ENCODE data around the gene WDR90.
A peak's percentile ranks its signal among the peaks of the same experiment; 100 is the strongest.
"Not testable (repeated sequence)": the region's sequence is repeated elsewhere in the genome, so short reads cannot be mapped to it uniquely, and the experiment has no call there.

The WDR90 gene

GRCh38 chr16:677316-678190, 28.4 kb downstream of the WDR90 start:
- no peak for DNase-seq

- DNase-seq: no peak
Observed at GRCh38 chr16:678209-678857, 29.2 kb downstream of the WDR90 start.

GRCh38 chr16:678858-679813, 30.0 kb downstream of the WDR90 start:
- DNase-seq: peak; percentile 69

GRCh38 chr16:679814-680624, 30.9 kb downstream of the WDR90 start, which contains the start of gene STUB1:
STUB1 (plus strand) TSS chr16:680410; CDS start chr16:680526, 116 bp downstream.
- peak; percentile 89 for DNase-seq

DNA sequence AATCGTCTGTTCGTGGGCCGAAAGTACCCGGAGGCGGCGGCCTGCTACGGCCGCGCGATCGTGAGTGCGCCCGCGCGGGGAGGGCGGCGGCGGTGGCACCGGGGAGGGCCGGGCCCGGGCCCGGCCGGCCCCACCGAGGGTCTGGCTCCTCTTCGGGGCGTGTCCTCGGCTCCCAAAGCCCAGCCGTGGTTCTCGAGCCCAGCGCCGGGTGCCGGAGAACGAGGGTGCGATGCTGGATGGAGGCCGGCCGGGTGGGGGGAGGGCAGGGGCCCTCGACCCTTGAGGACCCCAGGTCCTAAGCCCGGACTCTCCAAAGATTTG, 31.4 kb downstream of the WDR90 start:
- no peak for DNase-seq

DNA sequence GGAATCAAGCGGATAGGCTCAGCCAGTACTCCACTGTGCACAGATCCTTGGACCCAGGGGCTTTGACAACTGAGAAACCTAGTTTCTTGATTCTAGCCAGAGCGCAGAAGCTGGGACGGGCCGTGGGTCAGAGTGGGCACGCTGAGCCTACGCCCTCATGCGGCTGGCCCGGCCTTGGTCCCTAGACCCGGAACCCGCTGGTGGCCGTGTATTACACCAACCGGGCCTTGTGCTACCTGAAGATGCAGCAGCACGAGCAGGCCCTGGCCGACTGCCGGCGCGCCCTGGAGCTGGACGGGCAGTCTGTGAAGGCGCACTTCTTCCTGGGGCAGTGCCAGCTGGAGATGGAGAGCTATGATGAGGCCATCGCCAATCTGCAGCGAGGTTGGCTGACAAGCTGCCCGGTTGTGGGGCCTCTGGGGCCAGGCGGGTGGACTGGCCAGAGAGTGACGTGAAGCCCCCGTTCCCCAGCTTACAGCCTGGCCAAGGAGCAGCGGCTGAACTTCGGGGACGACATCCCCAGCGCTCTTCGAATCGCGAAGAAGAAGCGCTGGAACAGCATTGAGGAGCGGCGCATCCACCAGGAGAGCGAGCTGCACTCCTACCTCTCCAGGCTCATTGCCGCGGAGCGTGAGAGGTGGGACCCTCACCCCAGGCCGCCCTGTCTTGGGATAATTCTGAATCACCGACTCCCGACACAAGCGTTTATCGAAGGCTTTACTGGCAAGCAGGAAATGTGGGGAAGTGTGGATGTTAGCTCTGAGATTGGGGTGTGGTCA, 32.0 kb downstream of the WDR90 start:
- peak; percentile 14 for DNase-seq

GRCh38 chr16:681746-682427, 32.7 kb downstream of the WDR90 start:
- DNase-seq: no peak

DNA sequence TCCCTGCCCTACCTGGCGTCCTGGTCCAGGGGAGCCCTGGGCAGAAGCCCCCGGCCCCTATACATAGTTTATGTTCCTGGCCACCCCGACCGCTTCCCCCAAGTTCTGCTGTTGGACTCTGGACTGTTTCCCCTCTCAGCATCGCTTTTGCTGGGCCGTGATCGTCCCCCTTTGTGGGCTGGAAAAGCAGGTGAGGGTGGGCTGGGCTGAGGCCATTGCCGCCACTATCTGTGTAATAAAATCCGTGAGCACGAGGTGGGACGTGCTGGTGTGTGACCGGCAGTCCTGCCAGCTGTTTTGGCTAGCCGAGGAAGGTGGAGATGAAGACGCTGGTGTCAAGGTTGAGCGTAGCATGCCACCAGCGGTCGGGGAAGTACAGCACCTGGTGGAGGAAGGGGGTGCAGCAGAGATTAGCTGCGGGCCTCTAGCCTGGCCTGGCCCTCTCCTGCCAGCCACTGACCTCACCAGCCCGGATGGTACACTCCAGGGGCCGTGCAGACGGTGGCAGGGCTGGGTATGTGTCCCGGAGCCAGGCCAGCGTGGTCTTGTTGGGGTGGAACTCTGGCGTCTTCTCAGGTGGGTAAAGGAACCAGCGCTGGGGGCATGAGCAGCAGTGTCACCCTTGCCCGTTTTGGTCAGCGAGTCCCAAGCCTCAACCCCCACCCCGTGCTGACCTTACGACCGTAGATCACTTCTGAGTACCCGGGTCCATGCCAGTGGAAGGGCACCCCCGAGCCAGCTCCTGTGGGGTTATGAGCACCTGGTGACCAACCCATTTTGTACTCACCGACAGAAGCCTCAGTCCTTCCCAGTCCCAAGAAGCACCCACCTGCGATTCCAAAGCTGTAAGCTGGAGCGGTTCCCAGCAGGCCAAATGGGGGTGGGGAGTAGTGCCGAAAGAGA, 33.6 kb downstream of the WDR90 start:
- no peak for DNase-seq

- DNase-seq: no peak
Observed at GRCh38 chr16:683396-684070, 34.4 kb downstream of the WDR90 start.

- peak; percentile 96 for DNase-seq
Observed at GRCh38 chr16:684071-684794, 35.1 kb downstream of the WDR90 start, which contains the start of gene JMJD8. JMJD8 (minus strand) TSS chr16:684334; CDS start chr16:684319, 15 bp downstream.

GRCh38 chr16:684961-685696, 36.0 kb downstream of the WDR90 start:
- DNase-seq: no peak

- peak; percentile 45 for DNase-seq
Observed at GRCh38 chr16:685967-686366, 36.8 kb downstream of the WDR90 start.

- DNase-seq: no peak
Observed at GRCh38 chr16:686459-687260, 37.5 kb downstream of the WDR90 start.

DNA sequence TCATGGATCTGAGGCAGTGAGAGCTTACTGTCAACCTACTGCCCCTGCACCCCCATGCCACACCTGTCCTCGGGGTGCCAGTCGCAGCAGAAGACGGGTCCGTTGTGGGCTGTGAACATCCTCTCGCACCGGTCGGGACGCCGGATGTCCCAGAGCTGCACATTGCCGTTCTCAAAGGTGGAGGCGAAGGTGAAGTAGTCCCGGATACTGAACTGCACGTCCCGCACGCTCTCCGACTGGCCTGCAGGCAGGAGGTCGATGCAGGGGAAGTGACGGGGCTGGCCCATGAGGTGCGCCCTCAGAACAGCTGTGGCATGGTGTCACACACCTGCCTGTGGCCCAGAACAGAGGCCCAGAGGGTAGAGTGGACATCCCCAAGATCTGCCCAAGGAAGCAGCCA, 38.3 kb downstream of the WDR90 start:
- DNase-seq: no peak

GRCh38 chr16:689175-689897, 40.2 kb downstream of the WDR90 start:
- no peak for DNase-seq

DNA sequence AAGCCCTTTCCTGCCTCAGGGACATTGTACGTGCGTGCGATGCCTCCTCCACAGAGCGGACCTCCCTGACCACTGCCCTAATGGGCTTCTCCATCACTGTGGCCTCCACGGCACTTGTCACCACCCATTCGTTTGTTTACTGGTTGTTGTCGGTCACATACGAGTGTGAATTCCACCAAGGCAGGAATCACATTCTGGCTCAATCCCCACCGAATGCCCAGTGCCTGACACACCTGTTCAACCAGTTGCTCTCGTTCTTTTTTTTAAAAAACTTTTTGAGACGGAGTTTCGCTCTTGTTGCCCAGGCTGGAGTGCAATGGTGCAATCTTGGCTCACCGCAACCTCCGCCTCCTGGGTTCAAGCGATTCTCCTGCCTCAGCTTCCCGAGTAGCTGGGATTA, 42.1 kb downstream of the WDR90 start:
- not testable (repeated sequence) for DNase-seq
